CD8-positive, alpha-beta memory T cell (primary cell): Measurements from ENCODE around the gene UST. TPM values are rescaled to one million over a fixed set of nuclear protein-coding genes. Genes with fewer than 3 reads are reported as not detected.

Experiments
- CTCF ChIA-PET: fragments of 350-600 bp; sonication (Branson Sonifier 250); formaldehyde crosslinking; loops from one replicate; lab custom pipeline; 2021; ENCODE audit warnings: antibody characterized with exemption; lab: Charles Lee
- POLR2A ChIA-PET: fragments of 350-600 bp; sonication (Branson Sonifier 250); formaldehyde crosslinking; loops from one replicate; lab custom pipeline; 2021; ENCODE audit warnings: antibody characterized with exemption; lab: Charles Lee
- DNase-seq, 5 donors: peaks; one replicate each; pipeline versions ENCODE4 v3.0.0 to v3.0.0-alpha.2; 2020 to 2022; ENCODE audit warnings: mixed read lengths in 1 of 5
- H3K27ac ChIP-seq: one replicate; pipeline ENCODE4 v1.7.0; 2013; ENCODE audit warnings: low read depth, mild to moderate bottlenecking, low read length, moderate library complexity
- H3K27me3 ChIP-seq: 2 replicates; pipeline ENCODE4 v1.7.0; 2013; ENCODE audit warnings: low read length, mild to moderate bottlenecking; ENCODE audit not compliant: insufficient read depth, poor library complexity, severe bottlenecking
- H3K36me3 ChIP-seq: 2 replicates; pipeline ENCODE4 v1.7.0; 2013; ENCODE audit warnings: mild to moderate bottlenecking, low read length, moderate library complexity; ENCODE audit not compliant: insufficient read depth
- H3K4me1 ChIP-seq: 2 replicates; pipeline ENCODE4 v1.7.0; 2013; ENCODE audit warnings: mild to moderate bottlenecking, low read length, moderate library complexity; ENCODE audit not compliant: insufficient read depth
- H3K4me3 ChIP-seq: 2 replicates; pipeline ENCODE4 v1.7.0; 2013; ENCODE audit warnings: mild to moderate bottlenecking, low read length
- H3K9me3 ChIP-seq: 2 replicates; pipeline ENCODE4 v1.7.0; 2013; ENCODE audit warnings: mild to moderate bottlenecking, low read length
- H3K27ac Mint-ChIP-seq, 8 donors: one replicate each; pipeline ENCODE4 v1.8.0; 2020 to 2021; ENCODE audit warnings: mixed read lengths in 8 of 8, mild to moderate bottlenecking in 6 of 8, inconsistent platforms in 3 of 8, moderate library complexity in 3 of 8
- H3K27me3 Mint-ChIP-seq, 2 donors: one replicate each; pipeline ENCODE4 v1.8.0; 2020 to 2021; ENCODE audit warnings: mixed read lengths in 2 of 2, mild to moderate bottlenecking in 1 of 2, moderate library complexity in 1 of 2
- H3K36me3 Mint-ChIP-seq, 3 donors: one replicate each; pipeline ENCODE4 v1.8.0; 2020 to 2021; ENCODE audit warnings: mixed read lengths in 3 of 3, inconsistent platforms in 1 of 3, mild to moderate bottlenecking in 1 of 3
- H3K4me1 Mint-ChIP-seq, 3 donors: one replicate each; pipeline ENCODE4 v1.8.0; 2020 to 2021; ENCODE audit warnings: mixed read lengths in 3 of 3, inconsistent platforms in 1 of 3, mild to moderate bottlenecking in 1 of 3
- H3K4me3 Mint-ChIP-seq, 7 donors: one replicate each; pipeline ENCODE4 v1.8.0; 2020 to 2021; ENCODE audit warnings: mixed read lengths in 7 of 7, mild to moderate bottlenecking in 6 of 7, moderate library complexity in 4 of 7, inconsistent platforms in 2 of 7
- H3K9me3 Mint-ChIP-seq, 5 donors: one replicate each; pipeline ENCODE4 v1.8.0; 2020 to 2022; ENCODE audit warnings: mixed read lengths in 5 of 5, mild to moderate bottlenecking in 3 of 5, moderate library complexity in 2 of 5, inconsistent platforms in 1 of 5
- polyA plus RNA-seq: library from polyadenylated mRNA; unstranded; fragments of 300-500 nt; fragmentation: Illumina TruSeq; gene quantifications from one replicate; pipeline ENCODE4 v1.2.3, GENCODE V29; 2021
- total RNA-seq, 2 experiments: library from RNA; stranded (reverse); gene quantifications; one replicate each; pipeline ENCODE4 v1.2.3, GENCODE V29; 2021

Gene UST
- total and polyA plus RNA-seq, 3 experiments from 2014 or later: 2.4 to 7.8 (median 6.4) TPM

- ChIA-PET POLR2A (interaction anchor here (0.6 to 1.8 kb wide), 3 partner anchors 9 to 12 kb away, joined by 3 to 6 read pairs (median 3); no protein-coding TSS in a partner anchor), CTCF (interaction anchor here (0.9 to 4.6 kb wide), 14 partner anchors 8 to 470 kb away, joined by 3 to 32 read pairs (median 4); no protein-coding TSS in a partner anchor)
- H3K27ac ChIP-seq: no peak overlapping the region
- Mint-ChIP-seq H3K27ac (peak overlapping the region in 5 of 8 donors; percentile 32 to 69 (median 61)), H3K9me3 (no peaks in the 10 kb centered on the region), H3K4me3 (peak overlapping the region in 6 of 7 donors; percentile 18 to 75 (median 57)), H3K36me3 (peaks cover 6 to 10% (median 7%) of the 10 kb centered on the region in 3 donors), H3K4me1 (peaks cover 30 to 56% (median 43%) of the 10 kb centered on the region in 3 donors), H3K27me3 (no peaks in the 10 kb centered on the region)
- H3K9me3 ChIP-seq: no peaks in the 10 kb centered on the region
- H3K27me3 ChIP-seq: no peaks in the 10 kb centered on the region
- H3K4me3 ChIP-seq: no peak overlapping the region
- DNase-seq: no peak
- H3K4me1 ChIP-seq: peaks cover 22% of the 10 kb centered on the region
- no peaks in the 10 kb centered on the region for H3K36me3 ChIP-seq
Measured at GRCh38 chr6:149046164-149046821, 299.5 kb downstream of the UST start.

DNA sequence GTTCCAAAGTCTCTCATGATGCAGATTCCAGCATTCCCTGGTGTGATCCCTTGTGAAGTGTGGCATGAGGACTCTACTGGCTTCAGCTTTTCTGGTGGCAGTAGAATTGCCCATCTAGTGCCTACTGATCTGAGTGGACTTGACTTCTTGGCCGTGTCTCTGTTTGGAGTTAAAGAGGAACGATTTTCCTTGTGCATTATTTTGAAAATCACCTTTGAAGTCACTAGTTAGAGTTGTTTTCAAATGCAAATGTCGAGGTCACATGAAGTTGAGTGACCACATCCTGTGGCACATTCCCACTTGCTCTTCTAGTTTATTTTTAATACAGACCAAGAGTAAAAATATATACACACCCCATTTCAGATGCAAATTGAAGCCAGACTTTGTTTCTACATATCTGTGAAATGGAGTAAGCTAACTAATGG is 300.0 kb downstream of the UST start:
- Mint-ChIP-seq H3K9me3 (no peaks in the 10 kb centered on the region), H3K4me1 (peaks cover 30 to 59% (median 43%) of the 10 kb centered on the region in 3 donors), H3K36me3 (peaks cover 4 to 10% (median 6%) of the 10 kb centered on the region in 3 donors), H3K4me3 (peak overlapping the region; percentile 14 to 75 (median 56)), H3K27ac (peak overlapping the region in 6 of 8 donors; percentile 1 to 69 (median 41)), H3K27me3 (no peaks in the 10 kb centered on the region)
- H3K27ac ChIP-seq: no peak overlapping the region
- ChIA-PET POLR2A (interaction anchor here (0.6 to 1.8 kb wide), 2 partner anchors 8 to 12 kb away, joined by 3 to 6 read pairs; no protein-coding TSS in a partner anchor), CTCF (interaction anchor here (1.2 to 4.6 kb wide), 8 partner anchors 11 to 469 kb away, joined by 3 to 32 read pairs (median 7); no protein-coding TSS in a partner anchor)
- no peak overlapping the region for H3K4me3 ChIP-seq
- peak in 1 of 5 donors; percentile 55 for DNase-seq
- no peaks in the 10 kb centered on the region for H3K9me3 ChIP-seq
- H3K4me1 ChIP-seq: peaks cover 22% of the 10 kb centered on the region
- no peaks in the 10 kb centered on the region for H3K36me3 ChIP-seq
- no peaks in the 10 kb centered on the region for H3K27me3 ChIP-seq

GRCh38 chr6:149049230-149049629 is 302.4 kb downstream of the UST start:
- H3K9me3 Mint-ChIP-seq: no peaks in the 10 kb centered on the region
- H3K27ac Mint-ChIP-seq: no peak overlapping the region
- Histone ChIP-seq H3K4me3 (no peak overlapping the region), H3K9me3 (no peaks in the 10 kb centered on the region), H3K36me3 (no peaks in the 10 kb centered on the region), H3K4me1 (peaks cover 27% of the 10 kb centered on the region), H3K27me3 (no peaks in the 10 kb centered on the region), H3K27ac (no peak overlapping the region)
- no peaks in the 10 kb centered on the region for H3K27me3 Mint-ChIP-seq
- POLR2A ChIA-PET: no interaction called here
- no peak overlapping the region for H3K4me3 Mint-ChIP-seq
- peaks cover 39 to 78% (median 57%) of the 10 kb centered on the region in 3 donors for H3K4me1 Mint-ChIP-seq
- peaks cover 4 to 9% (median 6%) of the 10 kb centered on the region in 3 donors for H3K36me3 Mint-ChIP-seq
- no peak for DNase-seq
- CTCF ChIA-PET: no interaction called here

- H3K4me3 Mint-ChIP-seq: no peak overlapping the region
- ChIA-PET POLR2A (interaction anchor here (0.7 kb wide), 1 partner anchor 182 kb away, joined by 3 read pairs; no protein-coding TSS in a partner anchor), CTCF (interaction anchor here (1.3 to 1.7 kb wide), 2 partner anchors 15 to 382 kb away, joined by 5 read pairs; no protein-coding TSS in a partner anchor)
- no peaks in the 10 kb centered on the region for H3K9me3 Mint-ChIP-seq
- Histone ChIP-seq H3K36me3 (no peaks in the 10 kb centered on the region), H3K4me3 (no peak overlapping the region), H3K4me1 (peaks cover 25% of the 10 kb centered on the region), H3K27ac (no peak overlapping the region), H3K27me3 (no peaks in the 10 kb centered on the region), H3K9me3 (no peaks in the 10 kb centered on the region)
- no peak for DNase-seq
- peaks cover 41 to 77% (median 56%) of the 10 kb centered on the region in 3 donors for H3K4me1 Mint-ChIP-seq
- H3K27ac Mint-ChIP-seq: no peak overlapping the region
- H3K36me3 Mint-ChIP-seq: peaks cover 4 to 9% (median 6%) of the 10 kb centered on the region in 3 donors
- no peaks in the 10 kb centered on the region for H3K27me3 Mint-ChIP-seq
Measured at GRCh38 chr6:149050160-149050559, 303.3 kb downstream of the UST start.

DNA sequence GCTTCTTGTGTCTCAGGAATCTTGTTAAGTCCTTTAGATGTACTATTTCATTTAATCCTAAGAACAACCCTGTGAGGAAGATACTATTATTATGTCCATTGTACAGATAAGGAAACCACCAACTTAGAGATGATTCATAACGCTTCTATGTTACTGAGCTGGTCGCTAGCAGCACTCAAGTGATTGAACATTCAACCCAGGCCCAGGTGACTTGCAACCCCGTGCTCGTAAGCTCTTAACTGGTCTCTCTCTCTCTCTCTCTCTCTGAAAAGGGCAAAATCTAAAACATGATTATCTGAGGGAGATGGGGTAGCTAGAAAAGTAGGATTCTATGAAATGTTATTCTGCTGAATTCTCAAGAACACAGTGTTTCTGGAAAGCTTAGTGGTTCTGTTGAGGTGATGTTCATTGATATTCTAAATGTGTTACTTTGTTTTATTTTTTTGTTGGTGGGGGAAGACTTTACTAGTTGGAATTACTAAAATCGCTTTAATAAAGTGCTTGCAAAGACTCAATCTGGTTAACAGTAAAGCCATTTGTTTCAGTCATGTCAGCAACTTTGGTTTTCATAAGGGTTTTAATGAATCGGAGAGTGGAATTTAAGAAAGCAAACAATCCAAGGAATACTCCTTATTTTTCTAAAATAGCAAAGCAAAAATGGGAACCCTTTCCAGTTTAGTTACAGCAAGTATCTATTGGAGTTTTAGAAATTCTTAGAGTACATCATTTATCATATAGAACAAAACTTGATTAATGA is 305.7 kb downstream of the UST start:
- Mint-ChIP-seq H3K36me3 (peaks cover 4 to 9% (median 6%) of the 10 kb centered on the region in 3 donors), H3K9me3 (no peaks in the 10 kb centered on the region), H3K27ac (peak overlapping the region in 4 of 8 donors; percentile 5 to 64 (median 31)), H3K4me3 (peak overlapping the region in 1 of 7 donors; percentile 45), H3K4me1 (peaks cover 23 to 72% (median 39%) of the 10 kb centered on the region in 3 donors), H3K27me3 (no peaks in the 10 kb centered on the region)
- H3K27ac ChIP-seq: no peak overlapping the region
- H3K27me3 ChIP-seq: no peaks in the 10 kb centered on the region
- H3K36me3 ChIP-seq: no peaks in the 10 kb centered on the region
- no peak for DNase-seq
- CTCF ChIA-PET: interaction anchor here (1.0 to 1.2 kb wide), 2 partner anchors 8 to 380 kb away, joined by 4 to 6 read pairs; no protein-coding TSS in a partner anchor
- POLR2A ChIA-PET: interaction anchor here (0.5 kb wide), 1 partner anchor 476 kb away, joined by 4 read pairs; no protein-coding TSS in a partner anchor
- peaks cover 10% of the 10 kb centered on the region for H3K4me1 ChIP-seq
- no peak overlapping the region for H3K4me3 ChIP-seq
- no peaks in the 10 kb centered on the region for H3K9me3 ChIP-seq

- Histone ChIP-seq H3K9me3 (no peaks in the 10 kb centered on the region), H3K4me3 (no peak overlapping the region), H3K27me3 (no peaks in the 10 kb centered on the region), H3K27ac (no peak overlapping the region), H3K4me1 (peaks cover 8% of the 10 kb centered on the region), H3K36me3 (no peaks in the 10 kb centered on the region)
- Mint-ChIP-seq H3K9me3 (no peaks in the 10 kb centered on the region), H3K27ac (peak overlapping the region in 7 of 8 donors; percentile 17 to 85 (median 51)), H3K27me3 (no peaks in the 10 kb centered on the region), H3K36me3 (peaks cover 4 to 9% (median 6%) of the 10 kb centered on the region in 3 donors), H3K4me3 (peak overlapping the region in 4 of 7 donors; percentile 24 to 39 (median 28)), H3K4me1 (peaks cover 20 to 60% (median 34%) of the 10 kb centered on the region in 3 donors)
- ChIA-PET POLR2A (interaction anchor here (1.2 kb wide), 1 partner anchor 9 kb away, joined by 4 read pairs; no protein-coding TSS in a partner anchor), CTCF (interaction anchor here (1.0 to 1.5 kb wide), 5 partner anchors 8 to 378 kb away, joined by 3 to 4 read pairs (median 3); no protein-coding TSS in a partner anchor)
- peak in 1 of 5 donors; percentile 24 for DNase-seq
Measured at GRCh38 chr6:149053848-149054558, 307.2 kb downstream of the UST start.
